BE2C (cell line): Measurements from ENCODE around the gene SYNE1.
A peak's percentile ranks its signal among the peaks of the same experiment; 100 is the strongest.

Experiments used
- DNase-seq: peaks from one replicate; pipeline ENCODE4 v3.0.0-alpha.2; 2020
- H3K27me3 ChIP-seq: fragments of 250-450 bp; sonication (Bioruptor Pico); 2 replicates; pipeline ENCODE4 v1.5.1; 2020; ENCODE audit warnings: mild to moderate bottlenecking
- H3K36me3 ChIP-seq: fragments of 250-450 bp; sonication (Bioruptor Pico); 2 replicates; pipeline ENCODE4 v1.5.1; 2020; ENCODE audit warnings: mild to moderate bottlenecking
- H3K4me1 ChIP-seq: fragments of 250-450 bp; sonication (Bioruptor Pico); 2 replicates; pipeline ENCODE4 v1.5.1; 2020
- H3K4me3 ChIP-seq: 2 replicates; pipeline ENCODE4 v1.5.1; 2011; ENCODE audit warnings: low read depth, low read length
- H3K9me3 ChIP-seq: fragments of 250-450 bp; sonication (Bioruptor Pico); 2 replicates; pipeline ENCODE4 v1.5.1; 2020
- TF ChIP-seq, protein P1 (sequence below): IDR thresholded peaks from 2 replicates; pipeline ENCODE4 v1.5.1; 2012; ENCODE audit warnings: mild to moderate bottlenecking, low read depth, low read length

SYNE1 gene

DNA sequence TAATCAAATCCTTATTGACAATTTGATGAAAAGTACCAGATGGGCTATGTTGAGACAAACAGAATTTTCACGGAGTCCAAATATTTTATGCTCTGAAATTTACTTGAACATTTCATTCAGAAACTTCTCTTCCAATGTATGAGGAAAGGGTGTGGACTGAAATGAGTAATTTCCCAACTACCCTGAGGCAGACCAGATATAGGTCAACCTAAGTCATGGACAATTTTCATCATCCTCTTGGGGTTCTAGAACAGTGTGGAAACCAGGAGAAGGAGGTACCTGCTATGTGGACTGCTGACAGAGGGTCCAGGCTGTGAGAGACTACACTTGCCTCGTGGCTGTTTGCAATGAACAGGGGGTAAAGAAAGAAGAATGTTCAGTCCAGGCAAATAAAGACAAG is 506.7 kb downstream of the SYNE1 start:
- no peak for DNase-seq
- Histone ChIP-seq H3K4me1 (no peaks in the 10 kb centered on the region), H3K27me3 (no peaks in the 10 kb centered on the region), H3K9me3 (no peaks in the 10 kb centered on the region), H3K4me3 (no peak overlapping the region), H3K36me3 (no peaks in the 10 kb centered on the region)
- TF ChIP-seq, protein P1, sequence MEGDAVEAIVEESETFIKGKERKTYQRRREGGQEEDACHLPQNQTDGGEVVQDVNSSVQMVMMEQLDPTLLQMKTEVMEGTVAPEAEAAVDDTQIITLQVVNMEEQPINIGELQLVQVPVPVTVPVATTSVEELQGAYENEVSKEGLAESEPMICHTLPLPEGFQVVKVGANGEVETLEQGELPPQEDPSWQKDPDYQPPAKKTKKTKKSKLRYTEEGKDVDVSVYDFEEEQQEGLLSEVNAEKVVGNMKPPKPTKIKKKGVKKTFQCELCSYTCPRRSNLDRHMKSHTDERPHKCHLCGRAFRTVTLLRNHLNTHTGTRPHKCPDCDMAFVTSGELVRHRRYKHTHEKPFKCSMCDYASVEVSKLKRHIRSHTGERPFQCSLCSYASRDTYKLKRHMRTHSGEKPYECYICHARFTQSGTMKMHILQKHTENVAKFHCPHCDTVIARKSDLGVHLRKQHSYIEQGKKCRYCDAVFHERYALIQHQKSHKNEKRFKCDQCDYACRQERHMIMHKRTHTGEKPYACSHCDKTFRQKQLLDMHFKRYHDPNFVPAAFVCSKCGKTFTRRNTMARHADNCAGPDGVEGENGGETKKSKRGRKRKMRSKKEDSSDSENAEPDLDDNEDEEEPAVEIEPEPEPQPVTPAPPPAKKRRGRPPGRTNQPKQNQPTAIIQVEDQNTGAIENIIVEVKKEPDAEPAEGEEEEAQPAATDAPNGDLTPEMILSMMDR = no peak

DNA sequence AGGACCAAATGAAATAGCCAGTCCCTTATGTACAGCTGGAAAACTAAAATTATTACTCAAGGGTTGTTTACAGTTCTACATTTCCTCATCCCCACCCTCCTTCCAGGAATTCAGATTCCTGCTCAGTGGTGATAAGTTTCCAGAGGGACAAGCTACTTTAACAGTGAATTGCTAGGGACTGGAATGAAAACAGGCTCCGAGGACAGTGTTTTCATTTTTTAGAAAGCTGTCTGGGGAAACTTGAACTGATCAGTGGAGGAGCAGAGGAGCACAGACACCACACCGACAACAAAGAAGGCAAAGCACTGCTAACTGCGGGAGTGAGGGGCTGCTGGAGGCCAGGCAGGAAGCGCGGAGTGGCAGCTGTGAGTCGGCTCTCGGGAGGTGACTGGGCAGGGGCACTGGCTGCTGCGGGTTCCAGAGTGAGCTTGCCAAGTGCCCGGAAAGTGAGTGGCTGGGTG is 507.4 kb downstream of the SYNE1 start:
- no peaks in the 10 kb centered on the region for H3K4me1 ChIP-seq
- no peak for DNase-seq
- H3K4me3 ChIP-seq = no peak overlapping the region
- H3K9me3 ChIP-seq = no peaks in the 10 kb centered on the region
- H3K36me3 ChIP-seq = no peaks in the 10 kb centered on the region
- TF ChIP-seq, protein P1 = no peak
- H3K27me3 ChIP-seq = no peaks in the 10 kb centered on the region

DNA sequence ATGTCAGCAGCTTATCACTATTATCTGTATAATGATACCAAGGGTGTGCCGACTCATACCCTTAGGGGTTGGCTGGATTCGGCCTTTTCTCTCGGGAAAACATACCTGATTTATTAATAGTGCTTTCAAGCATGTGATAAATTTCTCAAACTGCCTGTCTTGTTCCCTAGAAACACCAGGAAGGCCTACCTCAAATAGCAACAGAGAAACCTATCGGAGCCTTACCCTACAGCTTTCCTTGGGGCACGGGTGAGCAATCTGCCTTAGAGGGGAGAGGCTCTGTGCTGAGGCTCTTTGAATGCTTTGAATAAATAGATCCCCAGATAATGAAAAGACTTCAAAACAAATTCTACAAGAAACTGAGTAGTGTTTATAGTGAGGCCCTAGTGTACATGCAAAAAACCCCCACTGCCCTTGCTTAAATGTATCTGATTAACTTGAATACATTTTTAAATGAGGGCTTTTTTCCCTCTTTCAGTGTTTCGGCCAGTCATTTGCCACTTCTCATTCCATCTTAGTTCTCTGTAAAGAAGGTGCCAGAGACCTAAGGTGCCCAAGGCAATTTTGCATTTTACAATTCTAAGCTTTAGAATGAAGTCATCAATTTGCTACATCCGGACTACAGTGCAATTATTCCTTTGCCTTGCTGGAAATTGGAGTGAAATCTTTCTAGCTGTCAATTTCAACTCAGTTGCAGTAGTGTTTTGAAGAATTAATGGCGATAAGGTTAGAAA is 509.6 kb downstream of the SYNE1 start:
- Histone ChIP-seq H3K27me3 (no peaks in the 10 kb centered on the region), H3K4me1 (no peaks in the 10 kb centered on the region), H3K36me3 (no peaks in the 10 kb centered on the region), H3K9me3 (no peaks in the 10 kb centered on the region), H3K4me3 (no peak overlapping the region)
- TF ChIP-seq, protein P1 = no peak
- no peak for DNase-seq

DNA sequence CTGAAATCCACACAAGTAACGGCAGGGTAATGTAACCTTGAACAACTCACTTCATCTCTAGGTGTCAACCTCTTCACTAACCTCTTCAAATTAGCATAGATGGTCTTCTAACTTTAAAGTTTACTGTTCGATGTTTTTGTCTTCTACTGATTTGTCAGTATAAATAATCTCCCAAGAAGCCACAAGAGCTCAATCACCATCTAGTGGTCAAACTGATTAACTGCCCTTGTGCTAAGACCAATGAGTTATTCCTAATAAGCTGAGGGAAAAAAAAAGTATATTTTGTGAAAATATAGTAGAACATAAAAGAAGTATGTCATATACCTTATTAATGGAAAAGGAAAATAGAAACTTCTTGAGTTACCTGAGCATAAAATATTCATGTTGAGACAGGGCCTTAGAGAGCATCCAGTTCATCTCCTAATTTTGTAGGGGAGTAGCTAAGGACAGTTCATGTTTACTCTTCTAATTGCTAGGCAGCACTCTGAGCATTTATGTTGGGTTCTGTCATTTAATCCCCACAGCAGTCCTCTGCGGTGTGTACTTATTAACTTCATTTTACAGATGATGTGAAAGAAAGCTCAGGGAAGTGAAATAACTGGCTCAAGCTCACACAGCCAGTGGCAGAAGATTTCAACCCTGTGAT is 512.6 kb downstream of the SYNE1 start:
- Histone ChIP-seq H3K9me3 (no peaks in the 10 kb centered on the region), H3K36me3 (no peaks in the 10 kb centered on the region), H3K4me1 (no peaks in the 10 kb centered on the region), H3K27me3 (no peaks in the 10 kb centered on the region), H3K4me3 (no peak overlapping the region)
- no peak for DNase-seq
- TF ChIP-seq, protein P1 = peak; percentile 76

DNA sequence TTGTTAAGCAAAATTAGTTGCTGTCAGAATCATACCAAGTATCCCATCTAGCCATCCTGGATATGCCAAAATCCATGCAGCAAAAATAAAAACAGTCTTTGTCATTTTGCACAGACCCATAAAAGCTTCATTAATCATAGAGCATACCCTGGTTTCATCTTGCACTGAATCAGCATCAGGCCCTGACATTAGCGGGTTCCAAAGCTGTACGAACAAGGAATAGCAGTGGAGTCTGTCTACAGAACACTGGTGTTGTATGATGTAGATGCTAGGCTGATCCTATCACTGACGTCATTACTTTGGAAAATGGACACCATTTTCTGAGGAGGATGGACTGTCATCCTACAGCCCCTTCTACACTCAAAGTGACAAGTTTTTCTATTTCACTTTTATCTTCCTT is 514.1 kb downstream of the SYNE1 start:
- H3K27me3 ChIP-seq = no peaks in the 10 kb centered on the region
- no peak overlapping the region for H3K4me3 ChIP-seq
- no peaks in the 10 kb centered on the region for H3K4me1 ChIP-seq
- H3K9me3 ChIP-seq = no peaks in the 10 kb centered on the region
- DNase-seq = no peak
- H3K36me3 ChIP-seq = no peaks in the 10 kb centered on the region
- TF ChIP-seq, protein P1 = no peak

DNA sequence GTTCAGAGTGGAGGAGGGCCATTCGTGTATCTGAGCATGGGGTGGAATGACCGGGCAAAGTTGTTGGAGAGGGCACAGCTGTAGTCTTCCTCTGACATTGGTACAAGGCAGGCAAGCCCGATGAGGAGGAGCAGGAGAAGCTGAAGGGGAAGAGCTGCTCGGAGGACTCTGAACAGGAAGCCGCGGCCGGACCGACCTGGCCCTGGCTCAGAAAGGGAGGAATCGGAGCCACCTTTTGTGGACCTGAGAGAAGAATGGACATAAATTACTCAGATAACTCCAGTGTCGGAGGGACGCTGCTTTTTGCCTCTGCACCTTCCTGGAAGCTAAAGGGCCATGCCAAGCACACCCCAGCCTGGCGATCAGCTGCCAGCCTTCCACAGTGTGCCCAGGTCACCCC is 514.7 kb downstream of the SYNE1 start:
- no peaks in the 10 kb centered on the region for H3K36me3 ChIP-seq
- no peaks in the 10 kb centered on the region for H3K4me1 ChIP-seq
- no peaks in the 10 kb centered on the region for H3K9me3 ChIP-seq
- TF ChIP-seq, protein P1 = no peak
- DNase-seq = no peak
- no peaks in the 10 kb centered on the region for H3K27me3 ChIP-seq
- no peak overlapping the region for H3K4me3 ChIP-seq
